Measurements from ENCODE around the gene FANK1. TPM values are rescaled to one million over a fixed set of nuclear protein-coding genes. Genes with fewer than 3 reads are reported as not detected.

Gene FANK1
- total RNA-seq, 2 experiments from 2014 or later = 0.25 TPM; not detected in 1

DNA sequence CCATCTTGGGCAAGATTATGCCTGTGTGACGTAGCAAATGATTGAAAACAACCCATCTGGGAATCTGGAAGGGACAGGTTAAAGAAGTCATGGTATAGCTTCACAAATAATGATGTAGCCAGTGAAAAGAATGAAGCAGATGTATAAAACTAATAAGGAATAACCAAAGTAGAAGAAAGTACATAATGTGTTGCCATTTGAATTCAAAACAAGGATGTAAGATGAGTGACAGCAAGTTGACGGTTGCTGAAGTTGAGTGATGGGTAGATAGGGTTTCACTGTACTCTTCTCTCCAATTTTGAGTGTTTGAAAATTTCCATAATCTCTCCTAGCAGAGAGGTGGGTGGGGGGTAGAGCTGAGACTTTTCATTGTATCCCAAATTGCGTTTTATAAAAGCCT, 133.6 kb downstream of the FANK1 start:
- no peaks in the 10 kb centered on the region for H3K27me3 Mint-ChIP-seq
- no peaks in the 10 kb centered on the region for H3K4me1 Mint-ChIP-seq (ENCODE audit: low read depth)
- H3K9me3 Mint-ChIP-seq = peaks cover 20% of the 10 kb centered on the region
- Histone ChIP-seq H3K27ac (ENCODE audit: low read depth in 1 of 2, low read length in 2 of 2) (no peak overlapping the region), H3K9me3 (ENCODE audit: control insufficient read depth in 1 of 2, insufficient read depth in 1 of 2, low read length in 2 of 2) (no peaks in the 10 kb centered on the region), H3K27me3 (ENCODE audit: control insufficient read depth in 1 of 2, insufficient read depth in 2 of 2, low read length in 2 of 2) (no peaks in the 10 kb centered on the region), H3K4me3 (ENCODE audit: low read length) (no peak overlapping the region), H3K36me3 (ENCODE audit: insufficient read depth, low read length) (no peaks in the 10 kb centered on the region), H3K4me1 (ENCODE audit: insufficient read depth, low read length) (no peaks in the 10 kb centered on the region)
- no peak for ATAC-seq (ENCODE audit: poor library complexity)
- no peak for DNase-seq
- intact Hi-C loops (cut with DNase I, micrococcal nuclease) = no loop called here
- no peaks in the 10 kb centered on the region for H3K36me3 Mint-ChIP-seq (ENCODE audit: low read depth)
- ChIA-PET CTCF (no interaction called here), POLR2A (no interaction called here)
- TF ChIP-seq, protein P1, sequence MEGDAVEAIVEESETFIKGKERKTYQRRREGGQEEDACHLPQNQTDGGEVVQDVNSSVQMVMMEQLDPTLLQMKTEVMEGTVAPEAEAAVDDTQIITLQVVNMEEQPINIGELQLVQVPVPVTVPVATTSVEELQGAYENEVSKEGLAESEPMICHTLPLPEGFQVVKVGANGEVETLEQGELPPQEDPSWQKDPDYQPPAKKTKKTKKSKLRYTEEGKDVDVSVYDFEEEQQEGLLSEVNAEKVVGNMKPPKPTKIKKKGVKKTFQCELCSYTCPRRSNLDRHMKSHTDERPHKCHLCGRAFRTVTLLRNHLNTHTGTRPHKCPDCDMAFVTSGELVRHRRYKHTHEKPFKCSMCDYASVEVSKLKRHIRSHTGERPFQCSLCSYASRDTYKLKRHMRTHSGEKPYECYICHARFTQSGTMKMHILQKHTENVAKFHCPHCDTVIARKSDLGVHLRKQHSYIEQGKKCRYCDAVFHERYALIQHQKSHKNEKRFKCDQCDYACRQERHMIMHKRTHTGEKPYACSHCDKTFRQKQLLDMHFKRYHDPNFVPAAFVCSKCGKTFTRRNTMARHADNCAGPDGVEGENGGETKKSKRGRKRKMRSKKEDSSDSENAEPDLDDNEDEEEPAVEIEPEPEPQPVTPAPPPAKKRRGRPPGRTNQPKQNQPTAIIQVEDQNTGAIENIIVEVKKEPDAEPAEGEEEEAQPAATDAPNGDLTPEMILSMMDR (IDR thresholded peaks at IDR 0.05) = no peak
- H3K27ac Mint-ChIP-seq = no peak overlapping the region
- H3K4me3 Mint-ChIP-seq = no peak overlapping the region

- TF ChIP-seq, protein P1 (IDR thresholded peaks at IDR 0.05) = no peak
- Histone ChIP-seq H3K27me3 (ENCODE audit: control insufficient read depth in 1 of 2, insufficient read depth in 2 of 2, low read length in 2 of 2) (no peaks in the 10 kb centered on the region), H3K27ac (ENCODE audit: low read depth in 1 of 2, low read length in 2 of 2) (no peak overlapping the region), H3K36me3 (ENCODE audit: insufficient read depth, low read length) (no peaks in the 10 kb centered on the region), H3K4me3 (ENCODE audit: low read length) (no peak overlapping the region), H3K9me3 (ENCODE audit: control insufficient read depth in 1 of 2, insufficient read depth in 1 of 2, low read length in 2 of 2) (peaks cover 0 to 6% of the 10 kb centered on the region in 2 experiments), H3K4me1 (ENCODE audit: insufficient read depth, low read length) (no peaks in the 10 kb centered on the region)
- DNase-seq (no peak), ATAC-seq (ENCODE audit: poor library complexity) (no peak)
- H3K4me1 Mint-ChIP-seq (ENCODE audit: low read depth) = no peaks in the 10 kb centered on the region
- peaks cover 6% of the 10 kb centered on the region for H3K9me3 Mint-ChIP-seq
- no peak overlapping the region for H3K27ac Mint-ChIP-seq
- H3K36me3 Mint-ChIP-seq (ENCODE audit: low read depth) = no peaks in the 10 kb centered on the region
- ChIA-PET CTCF (no interaction called here), POLR2A (no interaction called here)
- no peaks in the 10 kb centered on the region for H3K27me3 Mint-ChIP-seq
- no peak overlapping the region for H3K4me3 Mint-ChIP-seq
- intact Hi-C loops (cut with DNase I, micrococcal nuclease) = no loop called here
Observed at GRCh38 chr10:126034586-126034985, 138.2 kb downstream of the FANK1 start.

DNA sequence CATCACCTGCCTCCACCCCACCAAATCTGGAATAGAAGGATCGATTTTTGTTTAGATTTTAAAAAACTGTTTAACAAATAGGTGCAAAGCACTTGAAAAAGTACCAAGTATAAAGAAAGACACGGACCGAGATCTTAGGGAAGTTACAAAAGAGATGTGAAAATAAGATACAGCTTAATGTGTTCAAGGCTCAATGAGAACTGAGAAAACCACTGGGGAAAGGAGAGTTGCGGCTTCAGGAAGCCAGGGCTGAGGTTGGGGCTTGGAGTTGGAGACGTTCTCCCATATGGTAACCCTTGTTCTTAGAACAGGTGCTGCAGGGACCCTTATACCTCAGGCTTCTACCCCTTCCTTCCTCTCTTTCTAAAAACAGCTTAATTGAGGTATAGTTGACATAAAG, 140.2 kb downstream of the FANK1 start:
- Mint-ChIP-seq H3K27ac (no peak overlapping the region), H3K4me1 (ENCODE audit: low read depth) (peaks cover 6% of the 10 kb centered on the region), H3K27me3 (no peaks in the 10 kb centered on the region), H3K4me3 (no peak overlapping the region), H3K9me3 (peaks cover 6% of the 10 kb centered on the region), H3K36me3 (ENCODE audit: low read depth) (no peaks in the 10 kb centered on the region)
- H3K4me1 ChIP-seq (ENCODE audit: insufficient read depth, low read length) = peaks cover 4% of the 10 kb centered on the region
- H3K9me3 ChIP-seq (ENCODE audit: control insufficient read depth in 1 of 2, insufficient read depth in 1 of 2, low read length in 2 of 2) = peaks cover 0 to 6% of the 10 kb centered on the region in 2 experiments
- ChIA-PET POLR2A (no interaction called here), CTCF (no interaction called here)
- no peaks in the 10 kb centered on the region for H3K36me3 ChIP-seq (ENCODE audit: insufficient read depth, low read length)
- no peak for ATAC-seq (ENCODE audit: poor library complexity)
- TF ChIP-seq, protein P1 (IDR thresholded peaks at IDR 0.05) = no peak
- intact Hi-C loops (cut with DNase I, micrococcal nuclease) = no loop called here
- no peak overlapping the region for H3K4me3 ChIP-seq (ENCODE audit: low read length)
- no peak overlapping the region for H3K27ac ChIP-seq (ENCODE audit: low read depth in 1 of 2, low read length in 2 of 2)
- no peak for DNase-seq
- H3K27me3 ChIP-seq (ENCODE audit: control insufficient read depth in 1 of 2, insufficient read depth in 2 of 2, low read length in 2 of 2) = no peaks in the 10 kb centered on the region
